Measurements from ENCODE around the gene EGFL6.

- TF ChIP-seq, protein P1, sequence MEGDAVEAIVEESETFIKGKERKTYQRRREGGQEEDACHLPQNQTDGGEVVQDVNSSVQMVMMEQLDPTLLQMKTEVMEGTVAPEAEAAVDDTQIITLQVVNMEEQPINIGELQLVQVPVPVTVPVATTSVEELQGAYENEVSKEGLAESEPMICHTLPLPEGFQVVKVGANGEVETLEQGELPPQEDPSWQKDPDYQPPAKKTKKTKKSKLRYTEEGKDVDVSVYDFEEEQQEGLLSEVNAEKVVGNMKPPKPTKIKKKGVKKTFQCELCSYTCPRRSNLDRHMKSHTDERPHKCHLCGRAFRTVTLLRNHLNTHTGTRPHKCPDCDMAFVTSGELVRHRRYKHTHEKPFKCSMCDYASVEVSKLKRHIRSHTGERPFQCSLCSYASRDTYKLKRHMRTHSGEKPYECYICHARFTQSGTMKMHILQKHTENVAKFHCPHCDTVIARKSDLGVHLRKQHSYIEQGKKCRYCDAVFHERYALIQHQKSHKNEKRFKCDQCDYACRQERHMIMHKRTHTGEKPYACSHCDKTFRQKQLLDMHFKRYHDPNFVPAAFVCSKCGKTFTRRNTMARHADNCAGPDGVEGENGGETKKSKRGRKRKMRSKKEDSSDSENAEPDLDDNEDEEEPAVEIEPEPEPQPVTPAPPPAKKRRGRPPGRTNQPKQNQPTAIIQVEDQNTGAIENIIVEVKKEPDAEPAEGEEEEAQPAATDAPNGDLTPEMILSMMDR (conservative IDR thresholded peaks at IDR 0.05; ENCODE audit: low read length) = no peak
- no peak for TF ChIP-seq EZH2phosphoT487 (IDR thresholded peaks at IDR 0.05; ENCODE audit: borderline replicate concordance)
Measured at GRCh38 chrX:13569479-13570260, at the start of gene EGFL6.

Data from Loucy (cell line).